ENCODE measurements around the gene EPYC.

EPYC gene

DNA sequence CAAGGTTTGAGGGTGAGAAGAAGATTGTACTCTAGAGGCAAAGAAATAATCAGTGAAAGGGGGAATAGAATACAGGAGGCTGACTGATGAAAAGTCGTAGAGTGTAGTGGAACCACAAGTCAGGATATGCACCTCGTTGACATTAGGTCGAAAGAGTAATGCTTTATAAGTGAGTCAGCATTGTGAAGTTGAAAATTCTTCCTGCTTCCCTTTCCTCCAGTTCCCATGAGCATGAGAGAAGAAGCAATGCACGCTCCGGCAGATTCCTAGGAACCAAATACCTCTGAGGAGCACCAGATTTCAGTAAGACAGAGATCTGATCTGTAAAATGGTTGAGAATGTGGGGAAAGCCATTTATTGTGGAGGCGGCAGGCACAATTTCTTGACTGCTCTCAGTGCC lies 66.3 kb downstream of the EPYC start:
- Histone ChIP-seq H3K27me3 (ENCODE audit: insufficient read depth, low read length, poor library complexity) (no peaks in the 10 kb centered on the region), H4K20me1 (ENCODE audit: insufficient read depth, low read length) (no peaks in the 10 kb centered on the region), H3K4me1 (ENCODE audit: insufficient read depth, low read length) (no peaks in the 10 kb centered on the region), H3K79me2 (ENCODE audit: insufficient read depth, low read length) (no peaks in the 10 kb centered on the region), H3K9ac (ENCODE audit: low read depth, low read length) (no peak overlapping the region), H3K4me2 (ENCODE audit: insufficient read depth, low read length) (no peak overlapping the region), H3K36me3 (ENCODE audit: insufficient read depth, low read length) (no peaks in the 10 kb centered on the region), H3K4me3 (ENCODE audit: low read depth in 1 of 2, low read length in 2 of 2) (no peak overlapping the region), H3K27ac (ENCODE audit: low read length) (no peak overlapping the region), H2AFZ (ENCODE audit: low read depth, low read length) (no peak overlapping the region), H3K9me3 (ENCODE audit: insufficient read depth, low read length, severe bottlenecking) (no peaks in the 10 kb centered on the region)
- DNase-seq (no peak), ATAC-seq (ENCODE audit: insufficient read depth, low read depth) (no peak)
- TF ChIP-seq EZH2 (IDR thresholded peaks at IDR 0.05; ENCODE audit: borderline replicate concordance, low read depth, low read length, severe bottlenecking) (no peak), CTCF (IDR thresholded peaks at IDR 0.05; ENCODE audit: borderline replicate concordance, extremely low read depth, low read length, poor library complexity, severe bottlenecking) (no peak)

DNA sequence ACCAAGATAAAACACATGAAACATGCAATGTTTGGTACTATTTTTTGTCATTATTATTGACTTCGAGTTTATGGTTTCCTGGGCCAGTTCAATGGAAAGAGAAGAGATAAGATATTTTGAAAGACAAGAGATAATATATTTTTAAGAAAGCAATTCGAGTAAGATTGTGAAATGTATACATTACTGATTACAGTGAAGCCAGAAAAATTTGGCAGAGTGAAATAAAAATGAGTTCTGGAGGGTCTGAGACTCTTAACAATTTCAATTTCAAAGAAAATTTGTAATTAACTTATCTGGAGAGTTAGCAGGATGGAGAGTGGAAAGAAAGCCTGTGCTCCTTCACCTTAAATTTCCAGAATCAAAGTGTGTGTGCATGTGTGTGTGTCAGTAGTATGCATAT lies 67.1 kb downstream of the EPYC start:
- DNase-seq (no peak), ATAC-seq (ENCODE audit: insufficient read depth, low read depth) (no peak)
- no peak overlapping the region for H3K9ac ChIP-seq (ENCODE audit: low read depth, low read length)
- no peak overlapping the region for H3K27ac ChIP-seq (ENCODE audit: low read length)
- H4K20me1 ChIP-seq (ENCODE audit: insufficient read depth, low read length) = no peaks in the 10 kb centered on the region
- no peaks in the 10 kb centered on the region for H3K36me3 ChIP-seq (ENCODE audit: insufficient read depth, low read length)
- TF ChIP-seq CTCF (IDR thresholded peaks at IDR 0.05; ENCODE audit: borderline replicate concordance, extremely low read depth, low read length, poor library complexity, severe bottlenecking) (no peak), EZH2 (IDR thresholded peaks at IDR 0.05; ENCODE audit: borderline replicate concordance, low read depth, low read length, severe bottlenecking) (no peak)
- no peaks in the 10 kb centered on the region for H3K9me3 ChIP-seq (ENCODE audit: insufficient read depth, low read length, severe bottlenecking)
- no peaks in the 10 kb centered on the region for H3K4me1 ChIP-seq (ENCODE audit: insufficient read depth, low read length)
- H3K27me3 ChIP-seq (ENCODE audit: insufficient read depth, low read length, poor library complexity) = no peaks in the 10 kb centered on the region
- no peak overlapping the region for H2AFZ ChIP-seq (ENCODE audit: low read depth, low read length)
- no peaks in the 10 kb centered on the region for H3K79me2 ChIP-seq (ENCODE audit: insufficient read depth, low read length)
- no peak overlapping the region for H3K4me2 ChIP-seq (ENCODE audit: insufficient read depth, low read length)
- no peak overlapping the region for H3K4me3 ChIP-seq (ENCODE audit: low read depth in 1 of 2, low read length in 2 of 2)

- ATAC-seq (ENCODE audit: insufficient read depth, low read depth) (no peak), DNase-seq (no peak)
- H3K27ac ChIP-seq (ENCODE audit: low read length) = no peak overlapping the region
- H3K9me3 ChIP-seq (ENCODE audit: insufficient read depth, low read length, severe bottlenecking) = no peaks in the 10 kb centered on the region
- H3K4me2 ChIP-seq (ENCODE audit: insufficient read depth, low read length) = no peak overlapping the region
- TF ChIP-seq CTCF (IDR thresholded peaks at IDR 0.05; ENCODE audit: borderline replicate concordance, extremely low read depth, low read length, poor library complexity, severe bottlenecking) = no peak
- TF ChIP-seq EZH2 (IDR thresholded peaks at IDR 0.05; ENCODE audit: borderline replicate concordance, low read depth, low read length, severe bottlenecking) = no peak
- no peaks in the 10 kb centered on the region for H3K79me2 ChIP-seq (ENCODE audit: insufficient read depth, low read length)
- H4K20me1 ChIP-seq (ENCODE audit: insufficient read depth, low read length) = no peaks in the 10 kb centered on the region
- H3K4me3 ChIP-seq (ENCODE audit: low read depth in 1 of 2, low read length in 2 of 2) = no peak overlapping the region
- H3K27me3 ChIP-seq (ENCODE audit: insufficient read depth, low read length, poor library complexity) = no peaks in the 10 kb centered on the region
- H2AFZ ChIP-seq (ENCODE audit: low read depth, low read length) = no peak overlapping the region
- H3K9ac ChIP-seq (ENCODE audit: low read depth, low read length) = no peak overlapping the region
- no peaks in the 10 kb centered on the region for H3K36me3 ChIP-seq (ENCODE audit: insufficient read depth, low read length)
- H3K4me1 ChIP-seq (ENCODE audit: insufficient read depth, low read length) = no peaks in the 10 kb centered on the region
Observed at GRCh38 chr12:90936230-90937005, 68.4 kb downstream of the EPYC start.
